GM12878 (cell line): ENCODE results near the gene PCDHGC3. TPM values are rescaled to one million over a fixed set of nuclear protein-coding genes. Genes with fewer than 3 reads are reported as not detected.

Experiments
- ATAC-seq: fragments of 200-7000 bp; cut with Tn5 transposase; 3 replicates; pipeline ENCODE4 v1.9.1; 2020; ENCODE audit warnings: mild to moderate bottlenecking, moderate library complexity
- BruUV-seq: library from RNA; stranded (reverse); fragments of 400-500 nt; replicated peaks from 2 replicates; lab custom pipeline; 2021; lab: Mats Ljungman, UMichigan
- CTCF ChIA-PET: fragments of 300-600 bp; sonication (Branson Sonifier 250); formaldehyde crosslinking; extraction: SDS; loops from one replicate; lab custom pipeline; 2021; ENCODE audit warnings: inconsistent platforms; lab: Yijun Ruan, JAX
- POLR2A ChIA-PET: fragments of 350-600 bp; formaldehyde crosslinking; extraction: SDS; loops from one replicate; lab custom pipeline; 2021; ENCODE audit warnings: inconsistent platforms; lab: Charles Lee
- RAD21 ChIA-PET: fragments of 300-600 bp; sonication (Branson Sonifier 250); formaldehyde crosslinking; loops from one replicate; lab custom pipeline; 2023; ENCODE audit warnings: antibody characterized with exemption; ENCODE audit not compliant: unreplicated experiment; lab: Charles Lee
- SMC1A ChIA-PET: fragments of 300-600 bp; sonication (Branson Sonifier 250); formaldehyde crosslinking; loops from one replicate; lab custom pipeline; 2023; ENCODE audit not compliant: unreplicated experiment, uncharacterized antibody; lab: Charles Lee
- DNase-seq: peaks from one replicate; pipeline ENCODE4 v3.0.0-alpha.2; 2011; ENCODE audit warnings: low read depth, low spot score
- FAIRE-seq: peaks from 3 replicates; lab custom pipeline; 2011; peaks lifted over from hg19 to GRCh38; lab: Jason Lieb, UNC
- H2AFZ ChIP-seq: 2 replicates; pipeline ENCODE4 v1.6.0; 2011; ENCODE audit warnings: low read depth, low read length, control low read depth; ENCODE audit not compliant: control insufficient read depth
- H3K27ac ChIP-seq: 2 replicates; pipeline ENCODE4 v1.5.1; 2011; ENCODE audit warnings: control low read depth; ENCODE audit not compliant: control insufficient read depth, insufficient read depth
- H3K27me3 ChIP-seq, 2 experiments: replicated peaks in 1 of 2; 2 replicates each; pipeline versions ENCODE4 v1.6.0 to v1.6.1; 2011; ENCODE audit warnings: low read length in 1 of 2; ENCODE audit not compliant: control insufficient read depth in 2 of 2, insufficient read depth in 2 of 2
- H3K36me3 ChIP-seq, 2 experiments: 2 replicates each; pipeline ENCODE4 v1.5.1; 2011; ENCODE audit warnings: low read length in 1 of 2; ENCODE audit not compliant: control insufficient read depth in 2 of 2, insufficient read depth in 2 of 2
- H3K4me1 ChIP-seq: 2 replicates; pipeline ENCODE4 v1.6.1; 2011; ENCODE audit warnings: mild to moderate bottlenecking, low read length, moderate library complexity, mixed read lengths; ENCODE audit not compliant: control insufficient read depth, insufficient read depth
- H3K4me2 ChIP-seq: 2 replicates; pipeline ENCODE4 v1.6.0; 2011; ENCODE audit warnings: control low read depth; ENCODE audit not compliant: control insufficient read depth, insufficient read depth
- H3K4me3 ChIP-seq: fragments of 200-600 bp; sonication (generic); 2 replicates; pipeline ENCODE4 v1.5.1; 2016
- H3K79me2 ChIP-seq: 2 replicates; pipeline ENCODE4 v1.6.0; 2011; ENCODE audit warnings: low read length; ENCODE audit not compliant: control insufficient read depth, insufficient read depth
- H3K9ac ChIP-seq: 2 replicates; pipeline ENCODE4 v1.8.0; 2011; ENCODE audit warnings: low read length, control low read depth, mixed read lengths; ENCODE audit not compliant: control insufficient read depth, insufficient read depth
- H3K9me3 ChIP-seq: replicated peaks from 3 replicates; pipeline ENCODE4 v1.5.1; 2011; ENCODE audit warnings: mild to moderate bottlenecking, low read length; ENCODE audit not compliant: control insufficient read depth, insufficient read depth
- H4K20me1 ChIP-seq: 2 replicates; pipeline ENCODE4 v1.6.0; 2011; ENCODE audit not compliant: control insufficient read depth, insufficient read depth
- E4F1 ChIP-seq: fragments of 450-650 bp; IDR thresholded peaks from 2 replicates; pipeline ENCODE4 v1.6.1; 2018; ENCODE audit warnings: borderline replicate concordance, mild to moderate bottlenecking; ENCODE audit not compliant: partially characterized antibody
- NRF1 ChIP-seq: conservative IDR thresholded peaks from 2 replicates; pipeline ENCODE4 v1.6.1; 2011; ENCODE audit warnings: mild to moderate bottlenecking, low read depth, low read length, improper control_type of control experiment
- YY1 ChIP-seq: IDR thresholded peaks from 2 replicates; pipeline ENCODE4 v1.6.1; 2011; ENCODE audit warnings: low read depth, mild to moderate bottlenecking, low read length
- WGBS: methylation state at CpG from one replicate; pipeline ENCODE4 v1.1.6; 2016; ENCODE audit warnings: low lambda C conversion rate; ENCODE audit not compliant: insufficient replicate concordance, insufficient coverage; ENCODE audit errors: missing lambda C conversion rate; 5-methylcytosine and 5-hydroxymethylcytosine counted together
- in situ Hi-C: fragments of 300-500 bp; cut with MboI; formaldehyde crosslinking; loops from 9 replicates; pipeline ENCODE4 v1.14.3; 2018; ENCODE audit warnings: mixed read lengths
- intact Hi-C: fragments of 100-400 bp; cut with micrococcal nuclease; formaldehyde crosslinking; loops from one replicate; pipeline ENCODE4 v1.14.2; 2022; ENCODE audit not compliant: unreplicated experiment
- polyA plus RNA-seq, 11 experiments: library from polyadenylated mRNA; depleted of rRNA in 4 of 11; unstranded in 6 of 11; stranded (reverse) in 5 of 11; fragments of >200 nt; fragmentation: Nextera tagmentation in 4 of 11; fragmentation: Illumina TruSeq in 1 of 11; extraction: Ambion mirVana in 4 of 11; extraction: Trizol in 1 of 11; gene quantifications; 1 replicate in 1 of 11; 2 replicates in 10 of 11; pipeline versions ENCODE4 v1.2.1 to v1.2.3, GENCODE V29; 2011 to 2016; ENCODE audit warnings: inconsistent platforms in 2 of 11, missing spikeins in 2 of 11, low read depth in 1 of 11
- total RNA-seq, 4 experiments: library from RNA; depleted of rRNA in 3 of 4; stranded (reverse); fragments of >200 nt in 3 of 4; fragmentation: Illumina TruSeq in 1 of 4; extraction: Trizol in 1 of 4; gene quantifications; 2 replicates each; pipeline versions ENCODE4 v1.2.1 to v1.2.3, GENCODE V29; 2013 to 2021

PCDHGC3 gene
- total and polyA plus RNA-seq, 10 of the 15 experiments (the other 5 are each of a cell fraction or from before 2014, with no cell fraction given), result 0.53 to 22.1 (median 12.0) TPM

GRCh38 chr5:141510160-141510559, 34.4 kb downstream of the PCDHGC3 start:
- Histone ChIP-seq H2AFZ (peak overlapping the region; percentile 6; the same call in 1 of the 2 replicates), H3K9me3 (no peaks in the 10 kb centered on the region), H3K36me3 (peaks cover 0 to 5% of the 10 kb centered on the region in 2 experiments; a peak in 1 of 4 replicates), H3K79me2 (peaks cover 15% of the 10 kb centered on the region), H4K20me1 (no peaks in the 10 kb centered on the region), H3K9ac (peak overlapping the region; percentile 74), H3K27ac (peak overlapping the region; percentile 90), H3K27me3 (no peaks in the 10 kb centered on the region), H3K4me3 (peak overlapping the region; percentile 65), H3K4me1 (peaks cover 81% of the 10 kb centered on the region), H3K4me2 (peak overlapping the region; percentile 89)
- no peak for DNase-seq
- no peak for FAIRE-seq
- intact Hi-C loops (loop anchor here (5.0 kb wide), 1 partner anchor 127 kb away; the partner anchor contains the start of genes HDAC3 and RELL2), in situ Hi-C loops (no loop called here)
- WGBS, result 3% methylated on average over 5 of the region's 9 CpGs
- RAD21 ChIA-PET, result interaction anchor here (0.6 to 11.6 kb wide), 7 partner anchors 8 to 98 kb away, joined by 3 to 109 read pairs (median 6); partner anchors contain the start of genes PCDHGA10, PCDHGA11 and PCDHGC3
- SMC1A ChIA-PET, result interaction anchor here (0.9 to 10.8 kb wide), 12 partner anchors 10 to 99 kb away, joined by 3 to 176 read pairs (median 6); partner anchors contain the start of genes PCDHGA11, PCDHGB7 and PCDHGC3
- no peak for ATAC-seq
- no peak for TF ChIP-seq NRF1
- TF ChIP-seq YY1, result peak; percentile 61
- no peak for TF ChIP-seq E4F1
- POLR2A ChIA-PET, result interaction anchor here (0.8 kb wide), 1 partner anchor 13 kb away, joined by 3 read pairs; no protein-coding TSS in a partner anchor
- no TSS peak for BruUV-seq
- CTCF ChIA-PET, result interaction anchor here (1.0 to 11.9 kb wide), 13 partner anchors 14 to 190 kb away, joined by 3 to 213 read pairs (median 19); partner anchors contain the start of genes PCDHGA10, PCDHGA11, PCDHGA12 and PCDHGA5
